Spleen (tissue), 7 donors: ENCODE measurements around the gene IFT43.

ENCODE experiments used
- POLR2AphosphoS5 ChIP-seq, 3 donors: sonication (generic); formaldehyde crosslinking; IDR thresholded peaks; one replicate each; pipeline ENCODE4 v1.5.1; 2017; ENCODE audit warnings: antibody characterized with exemption in 3 of 3
- TF ChIP-seq, protein P1 (sequence below), 11 experiments: fragments of 200-600 bp in 7 of 11; fragments of 450-650 bp in 4 of 11; sonication (generic) in 4 of 11; IDR thresholded peaks in 8 of 11; conservative IDR thresholded peaks in 3 of 11; 1 replicate in 7 of 11; 2 replicates in 4 of 11; pipeline versions ENCODE4 v1.4.0 to v1.8.0; 2016 to 2021; ENCODE audit warnings: antibody characterized with exemption in 11 of 11, inconsistent platforms in 4 of 11, mild to moderate bottlenecking in 1 of 11
- donor health status: DM: no; HTN: no; CAD: no; lungs with moderate emphysema.
- donor health status: DM: no; HTN: no; CAD: no.
- donor health status: DM: no; HTN: no; CAD: no.

GRCh38 chr14:76034566-76034965 is 49.0 kb downstream of the IFT43 start:
- TF ChIP-seq POLR2AphosphoS5 (IDR thresholded peaks at IDR 0.05) = no peak
- TF ChIP-seq, protein P1, sequence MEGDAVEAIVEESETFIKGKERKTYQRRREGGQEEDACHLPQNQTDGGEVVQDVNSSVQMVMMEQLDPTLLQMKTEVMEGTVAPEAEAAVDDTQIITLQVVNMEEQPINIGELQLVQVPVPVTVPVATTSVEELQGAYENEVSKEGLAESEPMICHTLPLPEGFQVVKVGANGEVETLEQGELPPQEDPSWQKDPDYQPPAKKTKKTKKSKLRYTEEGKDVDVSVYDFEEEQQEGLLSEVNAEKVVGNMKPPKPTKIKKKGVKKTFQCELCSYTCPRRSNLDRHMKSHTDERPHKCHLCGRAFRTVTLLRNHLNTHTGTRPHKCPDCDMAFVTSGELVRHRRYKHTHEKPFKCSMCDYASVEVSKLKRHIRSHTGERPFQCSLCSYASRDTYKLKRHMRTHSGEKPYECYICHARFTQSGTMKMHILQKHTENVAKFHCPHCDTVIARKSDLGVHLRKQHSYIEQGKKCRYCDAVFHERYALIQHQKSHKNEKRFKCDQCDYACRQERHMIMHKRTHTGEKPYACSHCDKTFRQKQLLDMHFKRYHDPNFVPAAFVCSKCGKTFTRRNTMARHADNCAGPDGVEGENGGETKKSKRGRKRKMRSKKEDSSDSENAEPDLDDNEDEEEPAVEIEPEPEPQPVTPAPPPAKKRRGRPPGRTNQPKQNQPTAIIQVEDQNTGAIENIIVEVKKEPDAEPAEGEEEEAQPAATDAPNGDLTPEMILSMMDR (IDR thresholded peaks at IDR 0.05 in 8 of 11, conservative IDR thresholded peaks at IDR 0.05 in 3 of 11) = no peak
